IMR-90 (cell line): ENCODE results near the gene ADAMTSL1. TPM values are rescaled to one million over a fixed set of nuclear protein-coding genes. Genes with fewer than 3 reads are reported as not detected.

ENCODE experiments used
- ATAC-seq: fragments of 200-7000 bp; cut with Tn5 transposase; 2 replicates; pipeline ENCODE4 v1.9.1; 2020; ENCODE audit warnings: low read depth, mild to moderate bottlenecking, moderate library complexity
- BruUV-seq: library from RNA; stranded (reverse); fragments of 400-500 nt; replicated peaks from 2 replicates; lab custom pipeline; 2021; lab: Mats Ljungman, UMichigan
- CTCF ChIA-PET: fragments of 300-600 bp; formaldehyde crosslinking; extraction: SDS; loops from one replicate; lab custom pipeline; 2021; ENCODE audit warnings: antibody characterized with exemption; lab: Yijun Ruan, JAX
- POLR2A ChIA-PET: fragments of 300-600 bp; sonication (Branson Sonifier 250); formaldehyde crosslinking; loops from one replicate; lab custom pipeline; 2022; ENCODE audit warnings: antibody characterized with exemption; ENCODE audit not compliant: unreplicated experiment; lab: Charles Lee
- DNase-seq: peaks from one replicate; pipeline ENCODE4 v3.0.0; 2013
- H2AFZ ChIP-seq: replicated peaks from 2 replicates; pipeline ENCODE3; 2013; ENCODE audit warnings: low read length, mild to moderate bottlenecking; ENCODE audit not compliant: poor library complexity
- H2AK5ac ChIP-seq: 2 replicates; pipeline ENCODE4 v1.6.1; 2013; ENCODE audit warnings: low read depth, low read length, inconsistent platforms
- H2AK9ac ChIP-seq: replicated peaks from 2 replicates; pipeline ENCODE3; 2013; ENCODE audit warnings: mild to moderate bottlenecking, low read depth, low read length, moderate library complexity; ENCODE audit not compliant: poor library complexity
- H2BK120ac ChIP-seq: 2 replicates; pipeline ENCODE4 v1.6.1; 2013; ENCODE audit warnings: low read depth, low read length, inconsistent platforms
- H2BK15ac ChIP-seq: 3 replicates; pipeline ENCODE4 v1.6.1; 2013; ENCODE audit warnings: low read depth, low read length, inconsistent platforms
- H2BK20ac ChIP-seq: 2 replicates; pipeline ENCODE4 v1.6.1; 2013; ENCODE audit warnings: low read depth, mild to moderate bottlenecking, inconsistent platforms, low read length, moderate library complexity
- H2BK5ac ChIP-seq: 2 replicates; pipeline ENCODE4 v1.6.1; 2013; ENCODE audit warnings: mild to moderate bottlenecking, low read depth, low read length, inconsistent platforms; ENCODE audit not compliant: poor library complexity, severe bottlenecking
- H3K14ac ChIP-seq: replicated peaks from 2 replicates; pipeline ENCODE4 v1.6.1; 2013; ENCODE audit warnings: low read depth, low read length, inconsistent platforms
- H3K18ac ChIP-seq: 2 replicates; pipeline ENCODE4 v1.6.1; 2013; ENCODE audit warnings: low read depth, low read length, control low read depth
- H3K23ac ChIP-seq: 2 replicates; pipeline ENCODE4 v1.6.1; 2013; ENCODE audit warnings: low read depth, low read length, inconsistent platforms
- H3K27ac ChIP-seq: 2 replicates; pipeline ENCODE4 v1.5.1; 2013; ENCODE audit warnings: mild to moderate bottlenecking, control low read depth, low read length; ENCODE audit not compliant: insufficient read depth
- H3K27me3 ChIP-seq: 2 replicates; pipeline ENCODE4 v1.6.1; 2013; ENCODE audit warnings: low read length; ENCODE audit not compliant: control insufficient read depth, insufficient read depth
- H3K36me3 ChIP-seq: 2 replicates; pipeline ENCODE4 v1.6.1; 2013; ENCODE audit warnings: low read length, mixed read lengths; ENCODE audit not compliant: control insufficient read depth, insufficient read depth
- H3K4ac ChIP-seq: 2 replicates; pipeline ENCODE4 v1.6.1; 2013; ENCODE audit warnings: low read depth, low read length, inconsistent platforms
- H3K4me1 ChIP-seq: 2 replicates; pipeline ENCODE4 v1.6.1; 2013; ENCODE audit warnings: low read length, mixed read lengths; ENCODE audit not compliant: control insufficient read depth, insufficient read depth
- H3K4me2 ChIP-seq: 2 replicates; pipeline ENCODE4 v1.6.1; 2013; ENCODE audit warnings: low read depth, mild to moderate bottlenecking, control low read depth, low read length, moderate library complexity
- H3K4me3 ChIP-seq: 2 replicates; pipeline ENCODE4 v1.5.1; 2013; ENCODE audit warnings: low read depth, mild to moderate bottlenecking, control low read depth, low read length, moderate library complexity; ENCODE audit not compliant: insufficient read depth
- H3K56ac ChIP-seq: 2 replicates; pipeline ENCODE4 v1.6.1; 2013; ENCODE audit warnings: low read length, inconsistent platforms; ENCODE audit not compliant: insufficient read depth; ENCODE audit errors: extremely low read depth
- H3K79me1 ChIP-seq, 2 experiments: 2 replicates each; pipeline ENCODE4 v1.6.1; 2013; ENCODE audit warnings: low read length in 2 of 2, inconsistent platforms in 1 of 2, low read depth in 1 of 2
- H3K9ac ChIP-seq: 2 replicates; pipeline ENCODE4 v1.6.1; 2013; ENCODE audit warnings: low read depth, low read length, control low read depth
- H3K9me1 ChIP-seq: 2 replicates; pipeline ENCODE4 v1.6.1; 2013; ENCODE audit warnings: low read length, inconsistent platforms; ENCODE audit not compliant: insufficient read depth
- H3K9me3 ChIP-seq: 2 replicates; pipeline ENCODE4 v1.6.1; 2013; ENCODE audit warnings: low read length; ENCODE audit not compliant: control insufficient read depth, insufficient read depth
- H4K20me1 ChIP-seq: 2 replicates; pipeline ENCODE4 v1.6.1; 2013; ENCODE audit warnings: low read length, inconsistent platforms; ENCODE audit not compliant: insufficient read depth
- H4K5ac ChIP-seq: 2 replicates; pipeline ENCODE4 v1.6.1; 2013; ENCODE audit warnings: mild to moderate bottlenecking, low read depth, low read length, control low read depth
- H4K8ac ChIP-seq, 2 experiments: 2 replicates each; pipeline ENCODE4 v1.6.1; 2013; ENCODE audit warnings: low read depth in 2 of 2, low read length in 2 of 2, control low read depth in 1 of 2, inconsistent platforms in 1 of 2
- H4K91ac ChIP-seq: 2 replicates; pipeline ENCODE4 v1.6.1; 2013; ENCODE audit warnings: low read depth, low read length, inconsistent platforms; ENCODE audit not compliant: insufficient read depth
- BHLHE40 ChIP-seq: fragments of 150-350 bp; IDR thresholded peaks from 2 replicates; pipeline ENCODE4 v1.6.1; 2016; ENCODE audit warnings: mild to moderate bottlenecking, low read depth, low read length
- CEBPB ChIP-seq: IDR thresholded peaks from 2 replicates; pipeline ENCODE4 v1.6.1; 2012; ENCODE audit warnings: low read depth, low read length, improper control_type of control experiment
- FOS ChIP-seq: fragments of 150-350 bp; IDR thresholded peaks from 2 replicates; pipeline ENCODE4 v1.6.1; 2016; ENCODE audit warnings: low read depth, low read length
- MAFK ChIP-seq: IDR thresholded peaks from 2 replicates; pipeline ENCODE4 v1.6.1; 2012; ENCODE audit warnings: low read depth, low read length, improper control_type of control experiment
- MAZ ChIP-seq: IDR thresholded peaks from 2 replicates; pipeline ENCODE4 v1.6.1; 2012; ENCODE audit warnings: low read depth, mild to moderate bottlenecking, low read length, improper control_type of control experiment, moderate library complexity, borderline replicate concordance
- MXI1 ChIP-seq: IDR thresholded peaks from 2 replicates; pipeline ENCODE4 v1.6.1; 2012; ENCODE audit warnings: low read depth, mild to moderate bottlenecking, low read length, moderate library complexity, borderline replicate concordance
- NFE2L2 ChIP-seq: fragments of 150-350 bp; IDR thresholded peaks from 2 replicates; pipeline ENCODE4 v1.6.1; 2016; ENCODE audit warnings: low read depth, mild to moderate bottlenecking, low read length
- POLR2A ChIP-seq: IDR thresholded peaks from 2 replicates; pipeline ENCODE4 v1.6.1; 2012; ENCODE audit warnings: mild to moderate bottlenecking, low read depth, low read length
- RAD21 ChIP-seq: IDR thresholded peaks from 2 replicates; pipeline ENCODE4 v1.6.1; 2012; ENCODE audit warnings: low read length, improper control_type of control experiment
- SMC3 ChIP-seq: fragments of 150-350 bp; IDR thresholded peaks from 2 replicates; pipeline ENCODE4 v1.6.1; 2016; ENCODE audit warnings: low read depth, mild to moderate bottlenecking, antibody characterized with exemption, low read length, moderate library complexity
- WGBS, 2 experiments: methylation state at CpG; one replicate each; pipeline versions ENCODE4 v1.1.5 to v1.1.7; 2013; ENCODE audit warnings: missing lambda C conversion rate in 2 of 2; ENCODE audit not compliant: insufficient read length in 1 of 2; ENCODE audit errors: extremely low coverage in 2 of 2; 5-methylcytosine and 5-hydroxymethylcytosine counted together
- dilution Hi-C: fragments of 300-500 bp; cut with HindIII; formaldehyde crosslinking; loops from one replicate; pipeline ENCODE4 v1.14.3; 2018; ENCODE audit warnings: low sequenced_read_pairs; ENCODE audit not compliant: unreplicated experiment
- in situ Hi-C: fragments of 300-500 bp; cut with MboI; formaldehyde crosslinking; loops from 3 replicates; pipeline ENCODE4 v1.14.3; 2019; ENCODE audit warnings: low sequenced_read_pairs, inconsistent platforms, mixed read lengths
- intact Hi-C: fragments of 100-400 bp; cut with micrococcal nuclease; formaldehyde crosslinking; loops from 2 replicates; pipeline ENCODE4 v1.10.0; 2022
- polyA plus RNA-seq, 3 experiments: library from polyadenylated mRNA; depleted of rRNA; stranded (reverse); fragments of >200 nt; gene quantifications; 2 replicates each; pipeline ENCODE4 v1.2.3, GENCODE V29; 2012; ENCODE audit warnings: low replicate concordance in 1 of 3
- total RNA-seq: library from RNA; depleted of rRNA; stranded (reverse); fragments of >200 nt; gene quantifications from 2 replicates; pipeline ENCODE4 v1.2.3, GENCODE V29; 2012
- TF ChIP-seq, protein P1 (sequence below): fragments of 150-350 bp; IDR thresholded peaks from 2 replicates; pipeline ENCODE4 v1.6.1; 2016; ENCODE audit warnings: low read depth, mild to moderate bottlenecking, low read length, moderate library complexity, borderline replicate concordance

Gene ADAMTSL1
- total and polyA plus RNA-seq, 2 of the 4 experiments (the other 2 are of a cell fraction), result 38.2 to 62.2 TPM

DNA sequence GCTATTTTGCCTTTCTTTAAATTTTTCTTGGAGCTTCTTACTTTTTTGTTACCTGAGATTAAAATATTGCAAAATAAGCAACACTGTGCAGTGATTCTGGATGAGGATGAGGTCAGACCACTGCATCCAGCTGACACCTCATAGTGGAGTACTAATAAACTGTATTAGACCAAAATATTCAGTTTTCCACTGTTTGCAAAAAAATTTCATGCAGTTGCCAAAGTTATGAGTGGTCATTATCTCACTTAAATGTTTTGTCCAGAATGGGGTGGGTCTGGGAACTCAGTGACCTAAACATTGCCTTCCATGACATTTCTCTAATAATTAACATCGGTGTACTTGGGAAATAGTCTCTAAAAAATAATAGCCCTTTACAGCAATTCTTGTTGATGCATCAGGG is 143.8 kb downstream of the ADAMTSL1 start:
- WGBS, 2 experiments, result no CpG with 5 or more reads among the region's 1 CpG
- Histone ChIP-seq H4K5ac (no peak overlapping the region), H3K18ac (no peak overlapping the region), H3K4ac (no peak overlapping the region), H3K27me3 (no peaks in the 10 kb centered on the region), H3K36me3 (no peaks in the 10 kb centered on the region), H3K9me1 (peaks cover 3% of the 10 kb centered on the region; the same call in 1 of the 2 replicates), H3K9me3 (no peaks in the 10 kb centered on the region), H3K4me1 (no peaks in the 10 kb centered on the region), H3K4me2 (no peak overlapping the region), H4K8ac (no peak overlapping the region), H3K56ac (no peak overlapping the region), H3K9ac (no peak overlapping the region), H3K79me1 (no peaks in the 10 kb centered on the region), H2BK5ac (no peak overlapping the region), H2AFZ (no peak overlapping the region), H2BK15ac (no peak overlapping the region), H3K23ac (no peak overlapping the region), H2AK9ac (no peak overlapping the region), H3K27ac (no peak overlapping the region), H3K14ac (no peak overlapping the region), H4K91ac (no peak overlapping the region), H4K20me1 (no peaks in the 10 kb centered on the region), H2BK20ac (no peak overlapping the region), H3K4me3 (no peak overlapping the region), H2BK120ac (no peak overlapping the region), H2AK5ac (no peak overlapping the region)
- in situ Hi-C loops, result no loop called here
- ChIA-PET CTCF (no interaction called here), POLR2A (no interaction called here)
- no peak for ATAC-seq
- no peak for DNase-seq
- intact Hi-C loops, result no loop called here
- dilution Hi-C loops, result no loop called here
- BruUV-seq, result no TSS peak
- TF ChIP-seq, protein P1, sequence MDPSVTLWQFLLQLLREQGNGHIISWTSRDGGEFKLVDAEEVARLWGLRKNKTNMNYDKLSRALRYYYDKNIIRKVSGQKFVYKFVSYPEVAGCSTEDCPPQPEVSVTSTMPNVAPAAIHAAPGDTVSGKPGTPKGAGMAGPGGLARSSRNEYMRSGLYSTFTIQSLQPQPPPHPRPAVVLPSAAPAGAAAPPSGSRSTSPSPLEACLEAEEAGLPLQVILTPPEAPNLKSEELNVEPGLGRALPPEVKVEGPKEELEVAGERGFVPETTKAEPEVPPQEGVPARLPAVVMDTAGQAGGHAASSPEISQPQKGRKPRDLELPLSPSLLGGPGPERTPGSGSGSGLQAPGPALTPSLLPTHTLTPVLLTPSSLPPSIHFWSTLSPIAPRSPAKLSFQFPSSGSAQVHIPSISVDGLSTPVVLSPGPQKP, result no peak
- TF ChIP-seq MAFK, result no peak
- TF ChIP-seq FOS, result no peak
- TF ChIP-seq MAZ, result no peak
- TF ChIP-seq MXI1, result no peak
- TF ChIP-seq NFE2L2, result no peak
- TF ChIP-seq POLR2A, result no peak
- TF ChIP-seq SMC3, result no peak
- TF ChIP-seq CEBPB, result no peak
- TF ChIP-seq BHLHE40, result no peak
- TF ChIP-seq RAD21, result no peak
